T-helper 1 cell (primary cell): ENCODE results near the gene WNT3.
"Not testable (repeated sequence)": the region's sequence is repeated elsewhere in the genome, so short reads cannot be mapped to it uniquely, and the experiment has no call there.

Experiments used
- DNase-seq, 5 donors: peaks; one replicate each; pipeline ENCODE4 v3.0.0-alpha.2; 2012 to 2020
- total RNA-seq, 4 donors: gene quantifications; one replicate each; lab custom pipeline; 2026; lab: John Stamatoyannopoulos, UW

The WNT3 gene
- 0 reads per million in 4 donors for total RNA-seq

GRCh38 chr17:46818316-46818928 lies at the start of gene WNT3:
TSS of gene WNT3 (minus strand) at chr17:46818692. CDS start at chr17:46818597, 95 bp downstream.
- DNase-seq = peak in 3 of 5 donors; percentile 12 to 35 (median 19)

GRCh38 chr17:46866747-46867146 lies 48.3 kb upstream of the WNT3 start:
- DNase-seq = no peak

- no peak for DNase-seq
Measured at GRCh38 chr17:46866325-46866724, 47.8 kb upstream of the WNT3 start.

GRCh38 chr17:46865100-46865499 lies 46.6 kb upstream of the WNT3 start:
- DNase-seq = no peak

- no peak for DNase-seq
Measured at GRCh38 chr17:46863383-46864121, 45.1 kb upstream of the WNT3 start.

GRCh38 chr17:46862949-46863348 lies 44.5 kb upstream of the WNT3 start:
- DNase-seq = no peak

GRCh38 chr17:46859996-46860395 lies 41.5 kb upstream of the WNT3 start:
- no peak for DNase-seq

- no peak for DNase-seq
Measured at GRCh38 chr17:46857600-46857999, 39.1 kb upstream of the WNT3 start.

GRCh38 chr17:46854948-46855347 lies 36.5 kb upstream of the WNT3 start:
- DNase-seq = no peak

- no peak for DNase-seq
Measured at GRCh38 chr17:46854515-46854914, 36.0 kb upstream of the WNT3 start.

- no peak for DNase-seq
Measured at GRCh38 chr17:46853896-46854444, 35.5 kb upstream of the WNT3 start.

- no peak for DNase-seq
Measured at GRCh38 chr17:46851029-46851741, 32.7 kb upstream of the WNT3 start, which contains the start of gene WNT9B. TSS of gene WNT9B (plus strand) at chr17:46851583. CDS start at chr17:46851639, 56 bp downstream.

GRCh38 chr17:46850688-46851028 lies 32.2 kb upstream of the WNT3 start:
- no peak for DNase-seq

- DNase-seq = no peak
Measured at GRCh38 chr17:46848534-46848933, 30.0 kb upstream of the WNT3 start.

- no peak for DNase-seq
Measured at GRCh38 chr17:46847204-46848191, 29.0 kb upstream of the WNT3 start.

GRCh38 chr17:46842835-46843234 lies 24.3 kb upstream of the WNT3 start:
- DNase-seq = no peak

- no peak for DNase-seq
Measured at GRCh38 chr17:46841561-46842379, 23.3 kb upstream of the WNT3 start.

- not testable (repeated sequence) for DNase-seq
Measured at GRCh38 chr17:46840596-46840995, 22.1 kb upstream of the WNT3 start.

- no peak for DNase-seq
Measured at GRCh38 chr17:46839211-46839610, 20.7 kb upstream of the WNT3 start.

GRCh38 chr17:46837521-46837920 lies 19.0 kb upstream of the WNT3 start:
- no peak for DNase-seq

GRCh38 chr17:46836500-46836899 lies 18.0 kb upstream of the WNT3 start:
- DNase-seq = no peak
